K562 (cell line): Measurements from ENCODE around the gene SEPTIN2. TPM values are rescaled to one million over a fixed set of nuclear protein-coding genes. Genes with fewer than 3 reads are reported as not detected.

Source experiments
- ATF6 ChIP-seq: sonication (generic); formaldehyde crosslinking; IDR thresholded peaks from 2 replicates; pipeline ENCODE4 v1.4.0; 2020; ENCODE audit warnings: mild to moderate bottlenecking, missing genetic modification reagents
- HNRNPUL1 ChIP-seq: fragments of 200-400 bp; formaldehyde crosslinking; IDR thresholded peaks from 2 replicates; pipeline ENCODE4 v1.6.1; 2017; ENCODE audit warnings: low read length
- MXD1 ChIP-seq: fragments of 250-450 bp; sonication (Bioruptor Pico); IDR thresholded peaks from 2 replicates; pipeline ENCODE4 v1.8.0; 2021; ENCODE audit warnings: borderline replicate concordance, mild to moderate bottlenecking, moderate library complexity; ENCODE audit not compliant: poor library complexity, severe bottlenecking
- ZHX1 ChIP-seq: fragments of 150-350 bp; conservative IDR thresholded peaks from 2 replicates; pipeline ENCODE4 v1.6.1; 2014; ENCODE audit warnings: low read length
- polyA plus RNA-seq, 8 experiments: library from polyadenylated mRNA; depleted of rRNA in 4 of 8; stranded (reverse) in 5 of 8; unstranded in 3 of 8; fragments of >200 nt; fragmentation: Nextera tagmentation in 2 of 8; fragmentation: Illumina TruSeq in 1 of 8; extraction: Ambion mirVana in 2 of 8; extraction: Trizol in 1 of 8; gene quantifications; 2 replicates each; pipeline versions ENCODE4 v1.2.1 to v1.2.3, GENCODE V29; 2011 to 2014; ENCODE audit warnings: inconsistent platforms in 1 of 8, missing spikeins in 1 of 8
- total RNA-seq, 7 experiments: library from RNA; depleted of rRNA in 6 of 7; stranded (reverse); fragments of >200 nt in 6 of 7; fragmentation: Illumina TruSeq in 2 of 7; extraction: Trizol in 2 of 7; gene quantifications; 2 replicates each; pipeline versions ENCODE4 v1.2.1 to v1.2.3, GENCODE V29; 2011 to 2021; ENCODE audit warnings: low replicate concordance in 1 of 7

The SEPTIN2 gene
- total and polyA plus RNA-seq, 9 of the 15 experiments (the other 6 are each of a cell fraction or from before 2014, with no cell fraction given), result 121 to 367 (median 166) TPM

- TF ChIP-seq MXD1 (CRISPR knock-in tag) (no peak), ZHX1 (no peak), HNRNPUL1 (no peak), ATF6 (CRISPR knock-in tag) (no peak)
Observed at GRCh38 chr2:241389697-241390096, 74.0 kb downstream of the SEPTIN2 start (continued).
